ENCODE data around the gene FARP1. TPM values are rescaled to one million over a fixed set of nuclear protein-coding genes. Genes with fewer than 3 reads are reported as not detected.

The FARP1 gene
- total RNA-seq, 1 experiment from 2014 or later, result 96.6 TPM

- TF ChIP-seq ETV6 (CRISPR knock-in tag; IDR thresholded peaks at IDR 0.05), result no peak
- TF ChIP-seq NFATC4 (CRISPR knock-in tag; IDR thresholded peaks at IDR 0.05), result no peak
- TF ChIP-seq HMGA2 (CRISPR knock-in tag; IDR thresholded peaks at IDR 0.05), result no peak
- no peak for TF ChIP-seq NR3C1 (CRISPR knock-in tag; conservative IDR thresholded peaks at IDR 0.05; ENCODE audit: low read depth)
- TF ChIP-seq ZNF317 (CRISPR knock-in tag; IDR thresholded peaks at IDR 0.05; ENCODE audit: borderline replicate concordance, low read depth), result no peak
- TF ChIP-seq JAZF1 (CRISPR knock-in tag; IDR thresholded peaks at IDR 0.05), result no peak
- no peak for TF ChIP-seq ATF1 (CRISPR knock-in tag; IDR thresholded peaks at IDR 0.05)
- TF ChIP-seq E2F4 (CRISPR knock-in tag; IDR thresholded peaks at IDR 0.05; ENCODE audit: borderline replicate concordance, low read depth), result no peak
These were observed 103.8 kb downstream of the FARP1 start (continued) for GRCh38 chr13:98246538-98247172.

- TF ChIP-seq NFE2L1 (CRISPR knock-in tag; IDR thresholded peaks at IDR 0.05), result no peak
- no peak for TF ChIP-seq TEAD4 (CRISPR knock-in tag; IDR thresholded peaks at IDR 0.05)
- TF ChIP-seq NR2C2 (CRISPR knock-in tag; IDR thresholded peaks at IDR 0.05), result no peak
- no peak for TF ChIP-seq MAX (CRISPR knock-in tag; IDR thresholded peaks at IDR 0.05)
- Mint-ChIP-seq H3K4me3 (no peak overlapping the region), H3K36me3 (no peaks in the 10 kb centered on the region), H3K4me1 (peaks cover 23% of the 10 kb centered on the region), H3K27ac (no peak overlapping the region), H3K27me3 (ENCODE audit: low read depth) (no peaks in the 10 kb centered on the region), H3K9me3 (no peaks in the 10 kb centered on the region)
- no peak for ATAC-seq
- no peak for DNase-seq (ENCODE audit: low spot score)
- POLR2A ChIA-PET, result no interaction called here
- CTCF ChIA-PET, result no interaction called here
These were observed 108.8 kb downstream of the FARP1 start for GRCh38 chr13:98251708-98252107.

- ChIA-PET POLR2A (no interaction called here), CTCF (no interaction called here)
- Mint-ChIP-seq H3K36me3 (no peaks in the 10 kb centered on the region), H3K9me3 (no peaks in the 10 kb centered on the region), H3K27me3 (ENCODE audit: low read depth) (no peaks in the 10 kb centered on the region), H3K4me1 (peaks cover 23% of the 10 kb centered on the region), H3K4me3 (no peak overlapping the region), H3K27ac (peak overlapping the region; percentile 78; the same call in 1 of the 2 replicates)
- ATAC-seq (no peak), DNase-seq (ENCODE audit: low spot score) (no peak)
- no peak for TF ChIP-seq SP1 (CRISPR knock-in tag; conservative IDR thresholded peaks at IDR 0.05)
- TF ChIP-seq ATF3 (CRISPR knock-in tag; conservative IDR thresholded peaks at IDR 0.05), result no peak
- no peak for TF ChIP-seq ERG (CRISPR knock-in tag; IDR thresholded peaks at IDR 0.05)
These were observed 110.1 kb downstream of the FARP1 start for GRCh38 chr13:98252931-98253470.

GRCh38 chr13:98253526-98253925, 110.6 kb downstream of the FARP1 start:
- Mint-ChIP-seq H3K4me1 (peaks cover 23% of the 10 kb centered on the region), H3K4me3 (no peak overlapping the region), H3K36me3 (no peaks in the 10 kb centered on the region), H3K27ac (0 out of 2 replicates have a peak overlapping the region, but pooled peaks have one; percentile 21), H3K27me3 (ENCODE audit: low read depth) (no peaks in the 10 kb centered on the region), H3K9me3 (no peaks in the 10 kb centered on the region)
- TF ChIP-seq IRF2 (CRISPR knock-in tag; IDR thresholded peaks at IDR 0.05; ENCODE audit: borderline replicate concordance, low read depth) (no peak), NR2C2 (CRISPR knock-in tag; IDR thresholded peaks at IDR 0.05) (no peak), ATF2 (CRISPR knock-in tag; IDR thresholded peaks at IDR 0.05; ENCODE audit: borderline replicate concordance, low read depth) (no peak)
- ATAC-seq (no peak), DNase-seq (ENCODE audit: low spot score) (no peak)
- ChIA-PET CTCF (no interaction called here), POLR2A (no interaction called here)

Data from WTC11 (cell line).